ENCODE data around the gene PRIM2.
A peak's percentile ranks its signal among the peaks of the same experiment; 100 is the strongest.
"Not testable (repeated sequence)": the region's sequence is repeated elsewhere in the genome, so short reads cannot be mapped to it uniquely, and the experiment has no call there.

Gene PRIM2

GRCh38 chr6:57515171-57515570 lies 197.7 kb downstream of the PRIM2 start:
- not testable (repeated sequence) for DNase-seq

- DNase-seq = not testable (repeated sequence)
Measured at GRCh38 chr6:57515845-57516244, 198.4 kb downstream of the PRIM2 start.

GRCh38 chr6:57516776-57517175 lies 199.3 kb downstream of the PRIM2 start:
- DNase-seq = not testable (repeated sequence)

GRCh38 chr6:57519198-57519597 lies 201.8 kb downstream of the PRIM2 start:
- DNase-seq = not testable (repeated sequence)

GRCh38 chr6:57521085-57521484 lies 203.7 kb downstream of the PRIM2 start:
- not testable (repeated sequence) for DNase-seq

GRCh38 chr6:57523221-57523620 lies 205.8 kb downstream of the PRIM2 start:
- DNase-seq = not testable (repeated sequence)

- not testable (repeated sequence) for DNase-seq
Measured at GRCh38 chr6:57529755-57530154, 212.3 kb downstream of the PRIM2 start.

- not testable (repeated sequence) for DNase-seq
Measured at GRCh38 chr6:57532660-57533059, 215.2 kb downstream of the PRIM2 start.

GRCh38 chr6:57535121-57535520 lies 217.7 kb downstream of the PRIM2 start:
- DNase-seq = not testable (repeated sequence)

- peak; percentile 21 for DNase-seq
Measured at GRCh38 chr6:57535994-57536393, 218.6 kb downstream of the PRIM2 start.

- DNase-seq = not testable (repeated sequence)
Measured at GRCh38 chr6:57537916-57538315, 220.5 kb downstream of the PRIM2 start.

- DNase-seq = not testable (repeated sequence)
Measured at GRCh38 chr6:57551961-57552360, 234.5 kb downstream of the PRIM2 start.

GRCh38 chr6:57557855-57558254 lies 240.4 kb downstream of the PRIM2 start:
- not testable (repeated sequence) for DNase-seq

- DNase-seq = not testable (repeated sequence)
Measured at GRCh38 chr6:57559170-57559569, 241.7 kb downstream of the PRIM2 start.

- not testable (repeated sequence) for DNase-seq
Measured at GRCh38 chr6:57562233-57562632, 244.8 kb downstream of the PRIM2 start.

- not testable (repeated sequence) for DNase-seq
Measured at GRCh38 chr6:57572119-57572518, 254.7 kb downstream of the PRIM2 start.

GRCh38 chr6:57572844-57573243 lies 255.4 kb downstream of the PRIM2 start:
- not testable (repeated sequence) for DNase-seq

GRCh38 chr6:57577023-57577422 lies 259.6 kb downstream of the PRIM2 start:
- DNase-seq = not testable (repeated sequence)

GRCh38 chr6:57579489-57579888 lies 262.1 kb downstream of the PRIM2 start:
- DNase-seq = not testable (repeated sequence)

- not testable (repeated sequence) for DNase-seq
Measured at GRCh38 chr6:57581586-57581985, 264.2 kb downstream of the PRIM2 start.

- DNase-seq = not testable (repeated sequence)
Measured at GRCh38 chr6:57601105-57601504, 283.7 kb downstream of the PRIM2 start.

- DNase-seq = not testable (repeated sequence)
Measured at GRCh38 chr6:57605303-57605702, 287.9 kb downstream of the PRIM2 start.

GRCh38 chr6:57606331-57606730 lies 288.9 kb downstream of the PRIM2 start:
- DNase-seq = not testable (repeated sequence)

GRCh38 chr6:57610612-57611011 lies 293.2 kb downstream of the PRIM2 start:
- DNase-seq = not testable (repeated sequence)

GRCh38 chr6:57618959-57619358 lies 301.5 kb downstream of the PRIM2 start:
- DNase-seq = not testable (repeated sequence)

Data from activated CD4-positive, alpha-beta T cell treated with anti-CD3 and anti-CD28 coated beads, Interleukin-2, amount 50 U/mL, for 16 hours (primary cell).